ENCODE measurements around the gene CHMP5.

GRCh38 chr9:33273266-33273971 lies 8.6 kb downstream of the CHMP5 start:
- TF ChIP-seq, protein P1, sequence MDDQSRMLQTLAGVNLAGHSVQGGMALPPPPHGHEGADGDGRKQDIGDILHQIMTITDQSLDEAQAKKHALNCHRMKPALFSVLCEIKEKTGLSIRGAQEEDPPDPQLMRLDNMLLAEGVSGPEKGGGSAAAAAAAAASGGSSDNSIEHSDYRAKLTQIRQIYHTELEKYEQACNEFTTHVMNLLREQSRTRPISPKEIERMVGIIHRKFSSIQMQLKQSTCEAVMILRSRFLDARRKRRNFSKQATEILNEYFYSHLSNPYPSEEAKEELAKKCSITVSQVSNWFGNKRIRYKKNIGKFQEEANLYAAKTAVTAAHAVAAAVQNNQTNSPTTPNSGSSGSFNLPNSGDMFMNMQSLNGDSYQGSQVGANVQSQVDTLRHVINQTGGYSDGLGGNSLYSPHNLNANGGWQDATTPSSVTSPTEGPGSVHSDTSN (IDR thresholded peaks at IDR 0.05; ENCODE audit: insufficient replicate concordance, low read depth, low read length): no peak
- TF ChIP-seq, protein P2, sequence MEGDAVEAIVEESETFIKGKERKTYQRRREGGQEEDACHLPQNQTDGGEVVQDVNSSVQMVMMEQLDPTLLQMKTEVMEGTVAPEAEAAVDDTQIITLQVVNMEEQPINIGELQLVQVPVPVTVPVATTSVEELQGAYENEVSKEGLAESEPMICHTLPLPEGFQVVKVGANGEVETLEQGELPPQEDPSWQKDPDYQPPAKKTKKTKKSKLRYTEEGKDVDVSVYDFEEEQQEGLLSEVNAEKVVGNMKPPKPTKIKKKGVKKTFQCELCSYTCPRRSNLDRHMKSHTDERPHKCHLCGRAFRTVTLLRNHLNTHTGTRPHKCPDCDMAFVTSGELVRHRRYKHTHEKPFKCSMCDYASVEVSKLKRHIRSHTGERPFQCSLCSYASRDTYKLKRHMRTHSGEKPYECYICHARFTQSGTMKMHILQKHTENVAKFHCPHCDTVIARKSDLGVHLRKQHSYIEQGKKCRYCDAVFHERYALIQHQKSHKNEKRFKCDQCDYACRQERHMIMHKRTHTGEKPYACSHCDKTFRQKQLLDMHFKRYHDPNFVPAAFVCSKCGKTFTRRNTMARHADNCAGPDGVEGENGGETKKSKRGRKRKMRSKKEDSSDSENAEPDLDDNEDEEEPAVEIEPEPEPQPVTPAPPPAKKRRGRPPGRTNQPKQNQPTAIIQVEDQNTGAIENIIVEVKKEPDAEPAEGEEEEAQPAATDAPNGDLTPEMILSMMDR (IDR thresholded peaks at IDR 0.05 in 2 of 3, conservative IDR thresholded peaks at IDR 0.05 in 1 of 3; ENCODE audit: control insufficient read depth in 2 of 3, extremely low read depth in 1 of 3, insufficient read depth in 1 of 3, low read depth in 3 of 3, low read length in 3 of 3): no peak
- TF ChIP-seq EP300 (IDR thresholded peaks at IDR 0.05; ENCODE audit: borderline replicate concordance in 1 of 2, control insufficient read depth in 1 of 2, low read depth in 2 of 2, low read length in 2 of 2) (no peak), SRF (IDR thresholded peaks at IDR 0.05; ENCODE audit: low read depth in 2 of 2, low read length in 2 of 2) (no peak), CEBPB (IDR thresholded peaks at IDR 0.05; ENCODE audit: borderline replicate concordance in 1 of 2, low read depth in 2 of 2, low read length in 2 of 2) (no peak), E2F4 (IDR thresholded peaks at IDR 0.05; ENCODE audit: low read depth, low read length) (no peak), MTA2 (IDR thresholded peaks at IDR 0.05; ENCODE audit: low read depth) (no peak), FOXM1 (IDR thresholded peaks at IDR 0.05; ENCODE audit: low read depth, low read length) (no peak), RFX5 (IDR thresholded peaks at IDR 0.05; ENCODE audit: low read depth, low read length) (no peak), CHD1 (IDR thresholded peaks at IDR 0.05; ENCODE audit: low read depth, low read length) (no peak), PAX8 (IDR thresholded peaks at IDR 0.05) (no peak)
- TF ChIP-seq, protein P3, sequence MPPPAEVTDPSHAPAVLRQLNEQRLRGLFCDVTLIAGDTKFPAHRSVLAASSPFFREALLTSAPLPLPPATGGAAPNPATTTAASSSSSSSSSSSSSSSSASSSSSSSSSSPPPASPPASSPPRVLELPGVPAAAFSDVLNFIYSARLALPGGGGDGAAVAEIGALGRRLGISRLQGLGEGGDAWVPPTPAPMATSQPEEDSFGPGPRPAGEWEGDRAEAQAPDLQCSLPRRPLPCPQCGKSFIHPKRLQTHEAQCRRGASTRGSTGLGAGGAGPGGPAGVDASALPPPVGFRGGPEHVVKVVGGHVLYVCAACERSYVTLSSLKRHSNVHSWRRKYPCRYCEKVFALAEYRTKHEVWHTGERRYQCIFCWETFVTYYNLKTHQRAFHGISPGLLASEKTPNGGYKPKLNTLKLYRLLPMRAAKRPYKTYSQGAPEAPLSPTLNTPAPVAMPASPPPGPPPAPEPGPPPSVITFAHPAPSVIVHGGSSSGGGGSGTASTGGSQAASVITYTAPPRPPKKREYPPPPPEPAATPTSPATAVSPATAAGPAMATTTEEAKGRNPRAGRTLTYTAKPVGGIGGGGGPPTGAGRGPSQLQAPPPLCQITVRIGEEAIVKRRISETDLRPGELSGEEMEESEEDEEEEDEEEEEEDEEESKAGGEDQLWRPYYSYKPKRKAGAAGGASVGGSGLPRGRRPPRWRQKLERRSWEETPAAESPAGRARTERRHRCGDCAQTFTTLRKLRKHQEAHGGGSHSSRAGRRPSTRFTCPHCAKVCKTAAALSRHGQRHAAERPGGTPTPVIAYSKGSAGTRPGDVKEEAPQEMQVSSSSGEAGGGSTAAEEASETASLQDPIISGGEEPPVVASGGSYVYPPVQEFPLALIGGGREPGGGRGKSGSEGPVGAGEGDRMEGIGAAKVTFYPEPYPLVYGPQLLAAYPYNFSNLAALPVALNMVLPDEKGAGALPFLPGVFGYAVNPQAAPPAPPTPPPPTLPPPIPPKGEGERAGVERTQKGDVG (CRISPR knock-in tag; IDR thresholded peaks at IDR 0.05): no peak
- TF ChIP-seq, protein P4, sequence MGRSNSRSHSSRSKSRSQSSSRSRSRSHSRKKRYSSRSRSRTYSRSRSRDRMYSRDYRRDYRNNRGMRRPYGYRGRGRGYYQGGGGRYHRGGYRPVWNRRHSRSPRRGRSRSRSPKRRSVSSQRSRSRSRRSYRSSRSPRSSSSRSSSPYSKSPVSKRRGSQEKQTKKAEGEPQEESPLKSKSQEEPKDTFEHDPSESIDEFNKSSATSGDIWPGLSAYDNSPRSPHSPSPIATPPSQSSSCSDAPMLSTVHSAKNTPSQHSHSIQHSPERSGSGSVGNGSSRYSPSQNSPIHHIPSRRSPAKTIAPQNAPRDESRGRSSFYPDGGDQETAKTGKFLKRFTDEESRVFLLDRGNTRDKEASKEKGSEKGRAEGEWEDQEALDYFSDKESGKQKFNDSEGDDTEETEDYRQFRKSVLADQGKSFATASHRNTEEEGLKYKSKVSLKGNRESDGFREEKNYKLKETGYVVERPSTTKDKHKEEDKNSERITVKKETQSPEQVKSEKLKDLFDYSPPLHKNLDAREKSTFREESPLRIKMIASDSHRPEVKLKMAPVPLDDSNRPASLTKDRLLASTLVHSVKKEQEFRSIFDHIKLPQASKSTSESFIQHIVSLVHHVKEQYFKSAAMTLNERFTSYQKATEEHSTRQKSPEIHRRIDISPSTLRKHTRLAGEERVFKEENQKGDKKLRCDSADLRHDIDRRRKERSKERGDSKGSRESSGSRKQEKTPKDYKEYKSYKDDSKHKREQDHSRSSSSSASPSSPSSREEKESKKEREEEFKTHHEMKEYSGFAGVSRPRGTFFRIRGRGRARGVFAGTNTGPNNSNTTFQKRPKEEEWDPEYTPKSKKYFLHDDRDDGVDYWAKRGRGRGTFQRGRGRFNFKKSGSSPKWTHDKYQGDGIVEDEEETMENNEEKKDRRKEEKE (IDR thresholded peaks at IDR 0.05): no peak
